ENCODE data around the gene EXOC4. TPM values are rescaled to one million over a fixed set of nuclear protein-coding genes. Genes with fewer than 3 reads are reported as not detected.

Gene EXOC4
- total RNA-seq, 1 experiment from 2014 or later, result 75.8 TPM

DNA sequence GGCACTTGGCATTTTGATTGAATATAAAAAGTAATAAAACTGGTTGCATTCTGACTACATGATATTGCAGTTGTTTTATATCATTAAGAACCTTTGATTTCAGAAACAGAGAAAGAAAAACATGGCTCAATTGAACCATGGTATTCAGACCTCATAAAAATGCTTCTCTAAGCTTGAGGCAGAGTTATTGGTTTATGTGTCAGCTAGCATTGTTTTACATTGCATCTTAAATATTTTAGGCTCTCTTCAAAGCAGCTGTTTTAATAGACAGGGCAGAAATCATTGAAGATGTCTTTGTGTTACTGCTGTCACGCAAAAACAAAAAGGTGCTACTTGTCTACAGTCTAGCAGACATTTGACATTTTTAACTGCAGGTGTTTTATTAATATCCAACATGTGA, 299.2 kb downstream of the EXOC4 start:
- no peak overlapping the region for H2BK20ac ChIP-seq (ENCODE audit: low read depth, low read length, poor library complexity, severe bottlenecking)
- H3K4ac ChIP-seq (ENCODE audit: low read depth, low read length), result no peak overlapping the region

More for the DNA sequence above, 299.2 kb downstream of the EXOC4 start:
- no peaks in the 10 kb centered on the region for H3K27me3 Mint-ChIP-seq (ENCODE audit: low read depth)
- Histone ChIP-seq H2AK5ac (ENCODE audit: insufficient read length, low read length) (no peak overlapping the region), H3K27ac (ENCODE audit: insufficient read length, low read depth, low read length) (no peak overlapping the region), H3K56ac (ENCODE audit: insufficient read length, low read depth, low read length) (no peak overlapping the region), H3K27me3 (ENCODE audit: insufficient read depth, low read length) (no peaks in the 10 kb centered on the region), H3T11ph (ENCODE audit: low read length) (no peak overlapping the region), H4K91ac (ENCODE audit: insufficient read length, low read depth, low read length) (no peak overlapping the region), H3K9ac (ENCODE audit: extremely low read depth, insufficient read length, low read length) (no peak overlapping the region), H3K4me2 (ENCODE audit: insufficient read depth, insufficient read length, low read length) (no peak overlapping the region), H3K79me1 (ENCODE audit: insufficient read depth, low read depth, low read length, poor library complexity, severe bottlenecking) (no peaks in the 10 kb centered on the region), H4K8ac (replicated peaks; ENCODE audit: insufficient read length, low read depth, low read length) (no peak overlapping the region), H3K79me2 (ENCODE audit: insufficient read depth, low read length) (no peaks in the 10 kb centered on the region), H3K23me2 (ENCODE audit: insufficient read length, low read depth, low read length, poor library complexity, severe bottlenecking) (no peaks in the 10 kb centered on the region), H3K18ac (ENCODE audit: insufficient read length, low read depth, low read length) (no peak overlapping the region), H2AFZ (ENCODE audit: low read length) (no peak overlapping the region), H2BK12ac (ENCODE audit: insufficient read length, low read depth, low read length) (no peak overlapping the region), H2BK15ac (ENCODE audit: low read depth, low read length) (no peak overlapping the region), H2BK120ac (ENCODE audit: low read depth, low read length, poor library complexity, severe bottlenecking) (no peak overlapping the region), H3K14ac (ENCODE audit: insufficient read depth, low read length) (no peak overlapping the region), H2BK5ac (ENCODE audit: insufficient read length, low read length) (no peak overlapping the region), H4K5ac (ENCODE audit: insufficient read length, low read depth, low read length) (no peak overlapping the region), H4K20me1 (ENCODE audit: control insufficient read depth, insufficient read depth, insufficient read length) (no peaks in the 10 kb centered on the region), H3K4me1 (ENCODE audit: insufficient read depth, low read length) (peaks cover 2% of the 10 kb centered on the region; the same call in 1 of the 2 replicates), H3K9me3 (ENCODE audit: control insufficient read depth, low read depth, low read length) (no peaks in the 10 kb centered on the region), H3K23ac (ENCODE audit: insufficient read length, low read depth, low read length) (no peak overlapping the region)
- no peak overlapping the region for H3K4me3 Mint-ChIP-seq
- TF ChIP-seq, protein P1, sequence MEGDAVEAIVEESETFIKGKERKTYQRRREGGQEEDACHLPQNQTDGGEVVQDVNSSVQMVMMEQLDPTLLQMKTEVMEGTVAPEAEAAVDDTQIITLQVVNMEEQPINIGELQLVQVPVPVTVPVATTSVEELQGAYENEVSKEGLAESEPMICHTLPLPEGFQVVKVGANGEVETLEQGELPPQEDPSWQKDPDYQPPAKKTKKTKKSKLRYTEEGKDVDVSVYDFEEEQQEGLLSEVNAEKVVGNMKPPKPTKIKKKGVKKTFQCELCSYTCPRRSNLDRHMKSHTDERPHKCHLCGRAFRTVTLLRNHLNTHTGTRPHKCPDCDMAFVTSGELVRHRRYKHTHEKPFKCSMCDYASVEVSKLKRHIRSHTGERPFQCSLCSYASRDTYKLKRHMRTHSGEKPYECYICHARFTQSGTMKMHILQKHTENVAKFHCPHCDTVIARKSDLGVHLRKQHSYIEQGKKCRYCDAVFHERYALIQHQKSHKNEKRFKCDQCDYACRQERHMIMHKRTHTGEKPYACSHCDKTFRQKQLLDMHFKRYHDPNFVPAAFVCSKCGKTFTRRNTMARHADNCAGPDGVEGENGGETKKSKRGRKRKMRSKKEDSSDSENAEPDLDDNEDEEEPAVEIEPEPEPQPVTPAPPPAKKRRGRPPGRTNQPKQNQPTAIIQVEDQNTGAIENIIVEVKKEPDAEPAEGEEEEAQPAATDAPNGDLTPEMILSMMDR (conservative IDR thresholded peaks at IDR 0.05), result no peak
- H3K4me1 Mint-ChIP-seq, result peaks cover 3% of the 10 kb centered on the region in 2 experiments; a peak in 2 of 4 replicates
- no peaks in the 10 kb centered on the region for H3K9me3 Mint-ChIP-seq
- no CpG with 5 or more reads among the region's 1 CpG for WGBS (ENCODE audit: extremely low coverage, insufficient read length, low lambda C conversion rate)
- H3K27ac Mint-ChIP-seq, result no peak overlapping the region
- H3K36me3 Mint-ChIP-seq (ENCODE audit: insufficient read depth in 1 of 3, low read depth in 3 of 3), result no peaks in the 10 kb centered on the region
- DNase-seq, result no peak
